ENCODE results near the gene GSC.

DNA sequence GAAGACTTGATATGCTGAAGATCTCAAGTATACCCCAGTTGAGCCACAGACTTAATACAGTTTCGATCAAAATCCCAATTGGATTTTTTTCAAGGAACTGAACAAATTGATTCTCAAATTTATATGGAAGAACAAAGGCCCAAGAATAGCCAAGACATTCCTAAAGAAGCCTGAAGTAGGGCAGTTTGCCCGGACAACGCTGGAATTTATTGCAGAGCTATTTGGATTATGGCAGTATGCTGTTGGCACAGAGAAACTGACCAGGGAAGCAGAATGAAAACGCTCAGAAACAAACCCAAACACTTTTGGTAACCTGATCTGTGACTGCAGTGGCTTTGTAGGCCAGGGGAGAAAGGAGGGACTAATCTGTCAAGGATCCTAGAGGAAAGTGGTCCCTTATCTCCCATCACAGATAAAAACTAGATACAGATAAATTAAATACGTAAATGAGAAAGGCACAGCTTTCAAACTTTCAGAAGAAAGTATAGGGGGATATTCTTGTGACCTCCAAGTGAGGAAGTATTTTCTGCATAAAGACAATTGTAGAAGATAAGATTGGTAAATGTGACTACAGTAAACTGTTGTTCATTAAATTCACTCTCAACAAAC, 35.9 kb upstream of the GSC start:
- no peak for TF ChIP-seq POLR2AphosphoS5 (IDR thresholded peaks at IDR 0.05; ENCODE audit: low read depth, low read length)
- no peak for TF ChIP-seq SPI1 (IDR thresholded peaks at IDR 0.05; ENCODE audit: low read depth, low read length)
- TF ChIP-seq POLR2A (IDR thresholded peaks at IDR 0.05; ENCODE audit: low read depth, low read length) = no peak
- TF ChIP-seq TAF1 (IDR thresholded peaks at IDR 0.05; ENCODE audit: low read depth, low read length) = no peak
- TF ChIP-seq PAX5 (IDR thresholded peaks at IDR 0.05; ENCODE audit: insufficient read depth, low read length, severe bottlenecking) = no peak
- TF ChIP-seq POU2F2 (IDR thresholded peaks at IDR 0.05; ENCODE audit: low read depth, low read length) = no peak
